DMS114 treated with DMSO at 0.1 percent for 48 hours (cell line): ENCODE measurements around the gene PTPRT.

ENCODE experiments used
- DNase-seq: peaks from one replicate; lab custom pipeline; 2025; ENCODE audit not compliant: unreplicated experiment; lab: John Stamatoyannopoulos, UW

Gene PTPRT

DNA sequence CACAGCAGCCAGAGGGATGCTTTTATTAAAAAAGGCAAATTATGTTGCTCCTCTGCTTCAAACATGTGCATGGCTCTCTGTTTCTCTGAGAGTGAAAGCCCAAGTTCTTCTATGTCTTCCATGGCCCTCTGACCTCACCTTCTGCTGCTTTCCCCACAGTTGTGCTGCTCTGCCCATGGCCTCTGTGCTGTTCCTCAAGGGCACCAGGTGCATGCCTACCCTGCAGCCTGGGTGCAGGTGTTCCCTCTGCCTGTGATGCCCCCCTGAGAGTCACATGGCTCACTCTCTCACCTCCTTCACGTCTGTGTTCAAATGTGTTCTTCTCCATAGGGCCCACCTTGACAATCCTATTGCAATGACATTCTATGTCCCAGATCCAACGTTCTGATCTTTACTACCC is 1094.5 kb downstream of the PTPRT start:
- DNase-seq, result no peak

DNA sequence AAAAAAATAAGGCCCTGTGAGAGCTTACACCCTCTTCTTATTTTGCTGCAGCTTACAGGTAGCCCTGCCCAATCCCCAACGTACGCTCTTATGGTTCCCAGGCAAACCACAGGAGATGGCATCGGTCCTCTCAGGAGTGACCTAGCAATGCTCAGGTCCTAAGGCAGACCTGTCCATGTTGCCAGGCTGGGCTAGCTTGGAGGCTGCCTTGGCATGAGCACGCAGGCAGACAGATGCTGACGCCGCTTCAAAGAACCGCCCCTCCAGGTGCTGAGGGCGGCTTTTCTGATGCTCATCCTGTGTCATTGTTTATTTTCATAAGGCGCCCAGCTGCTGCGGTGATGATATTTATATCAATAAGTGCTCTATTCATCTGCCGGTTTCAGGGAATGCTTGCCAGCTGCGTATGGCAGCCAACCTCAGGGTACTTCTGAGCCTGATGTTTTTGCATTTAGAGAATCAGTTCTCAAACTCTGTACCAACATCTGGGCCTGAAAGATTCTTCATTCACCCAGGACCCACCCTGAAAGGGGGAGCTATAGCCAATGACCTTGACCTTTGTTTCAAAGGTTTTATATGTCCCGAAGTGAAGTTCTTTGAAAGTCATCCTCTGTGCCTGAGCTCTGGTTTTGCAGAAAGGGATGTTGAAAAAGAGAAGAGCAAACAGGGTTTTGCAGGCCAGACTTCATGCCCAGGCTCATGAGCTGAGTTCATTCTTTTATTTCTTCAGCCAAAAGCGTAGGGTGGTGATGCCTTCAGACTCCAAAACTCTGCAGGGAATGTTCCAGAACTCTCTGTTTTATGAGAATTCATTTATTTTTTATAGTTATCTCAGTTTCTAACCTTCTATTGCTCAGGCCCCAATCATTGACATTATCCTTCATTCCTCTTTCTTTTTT is 1095.9 kb downstream of the PTPRT start:
- no peak for DNase-seq

DNA sequence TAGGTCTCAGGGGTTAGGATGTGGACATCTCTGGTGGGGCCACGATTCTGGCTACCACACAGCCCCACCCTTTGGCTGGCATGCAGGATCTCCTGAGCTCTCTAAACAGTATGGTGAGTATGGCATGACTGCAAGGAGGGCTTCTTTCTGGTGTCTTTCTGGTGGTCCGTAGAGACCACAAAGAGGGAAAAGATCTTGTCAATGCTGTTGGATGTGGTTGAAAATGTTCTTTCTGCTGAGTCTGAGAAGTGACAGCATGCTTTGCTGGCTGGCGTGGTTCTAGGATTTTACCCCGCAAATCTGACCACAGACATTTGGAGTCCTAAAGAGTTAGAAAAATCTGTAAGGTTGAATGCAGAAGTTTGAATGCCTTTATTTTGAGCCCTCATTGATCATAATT is 1096.7 kb downstream of the PTPRT start:
- DNase-seq, result no peak

DNA sequence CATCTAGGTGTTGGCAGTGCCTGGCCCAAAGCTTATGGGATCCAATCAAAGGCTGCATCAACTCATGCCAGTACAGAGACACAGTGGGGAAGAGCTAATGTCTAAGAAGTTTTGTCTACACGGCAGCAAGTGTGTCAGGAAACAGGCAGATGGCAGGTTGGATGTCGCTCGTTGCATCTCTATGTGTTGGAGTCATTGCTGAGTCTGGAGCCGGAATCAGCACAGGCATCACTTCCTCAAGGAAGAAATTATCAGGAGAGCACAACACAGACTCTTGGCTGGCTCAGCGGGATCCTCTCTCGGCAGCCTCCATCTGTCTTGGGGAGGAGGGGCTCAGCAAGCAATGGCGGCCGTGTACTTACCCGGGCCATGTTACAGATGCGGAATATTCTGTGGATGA is 1104.3 kb downstream of the PTPRT start:
- no peak for DNase-seq

DNA sequence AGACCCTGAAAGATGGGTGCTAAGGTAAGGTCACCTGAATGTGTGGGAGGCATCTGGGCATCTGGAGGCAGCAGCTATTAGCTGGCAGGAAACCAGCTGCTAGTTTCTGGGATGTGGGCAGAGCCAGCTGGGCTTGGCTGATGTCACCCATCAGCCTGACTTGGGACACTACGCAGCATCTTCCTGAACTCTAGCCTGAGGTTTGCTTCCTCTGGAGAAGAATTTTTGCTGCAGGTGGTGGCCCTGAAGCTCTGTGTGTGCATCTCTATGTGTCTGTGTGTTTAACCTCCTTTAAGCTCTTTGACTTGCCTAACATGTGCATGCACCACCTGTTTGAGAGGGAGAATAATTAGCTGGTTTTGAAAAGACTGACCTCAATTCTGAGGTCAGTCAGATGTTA is 1106.4 kb downstream of the PTPRT start:
- DNase-seq, result no peak

DNA sequence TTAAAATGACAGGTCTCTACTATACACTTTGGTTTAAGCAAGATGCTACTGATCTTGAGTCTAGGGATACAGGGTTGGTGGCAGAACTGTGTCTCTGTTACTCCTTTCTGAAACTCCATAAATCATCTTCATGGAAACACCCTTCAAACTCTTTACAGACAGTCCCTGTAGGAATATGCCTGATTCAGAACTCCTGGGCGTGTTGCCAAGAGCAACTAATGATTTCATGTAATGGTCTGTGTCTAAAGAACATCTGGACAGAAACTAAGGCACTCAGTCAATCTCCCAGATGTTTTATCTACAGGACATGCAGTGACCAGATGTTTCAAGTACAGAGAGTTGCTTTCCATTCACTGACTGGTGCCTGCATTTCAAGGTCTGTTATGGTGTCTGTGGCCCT is 1107.1 kb downstream of the PTPRT start:
- DNase-seq, result no peak

DNA sequence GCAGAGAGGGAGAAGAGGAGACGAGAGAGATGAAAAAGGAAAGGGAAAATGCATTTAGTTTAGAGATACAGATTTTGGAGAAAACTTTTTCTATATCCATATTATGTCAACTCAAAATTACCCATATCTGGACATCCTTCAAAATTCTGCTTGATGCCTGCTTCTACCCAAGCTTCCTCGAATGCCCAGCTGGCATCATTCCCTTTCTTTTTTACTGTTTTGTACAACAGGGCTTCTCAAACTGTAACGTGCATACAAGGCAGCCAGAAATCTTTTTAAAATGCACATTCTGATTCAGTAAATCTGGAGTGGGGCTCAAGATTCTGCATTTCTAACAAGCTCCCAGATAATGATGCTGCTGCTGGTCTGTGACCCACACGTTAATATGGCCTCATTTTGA is 1108.8 kb downstream of the PTPRT start:
- no peak for DNase-seq

DNA sequence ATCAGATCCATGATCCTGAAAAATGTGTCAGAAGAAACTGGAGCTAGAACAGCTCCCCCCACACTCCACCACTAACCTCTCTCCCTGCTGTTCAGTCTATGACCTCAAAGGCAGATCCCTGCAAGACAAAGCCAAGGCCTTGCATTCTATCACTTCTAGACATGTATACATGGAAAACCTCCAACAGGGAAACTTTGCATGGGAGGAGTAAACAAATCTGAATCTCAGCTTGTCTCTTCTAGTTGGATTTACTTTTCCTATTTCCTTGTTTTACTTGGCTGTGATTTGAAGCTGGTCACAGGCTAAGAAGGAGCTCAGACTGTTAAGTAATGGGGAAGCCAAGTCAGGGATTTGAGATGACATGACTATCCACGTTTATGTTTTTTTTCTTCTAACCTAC is 1114.8 kb downstream of the PTPRT start:
- DNase-seq, result no peak

DNA sequence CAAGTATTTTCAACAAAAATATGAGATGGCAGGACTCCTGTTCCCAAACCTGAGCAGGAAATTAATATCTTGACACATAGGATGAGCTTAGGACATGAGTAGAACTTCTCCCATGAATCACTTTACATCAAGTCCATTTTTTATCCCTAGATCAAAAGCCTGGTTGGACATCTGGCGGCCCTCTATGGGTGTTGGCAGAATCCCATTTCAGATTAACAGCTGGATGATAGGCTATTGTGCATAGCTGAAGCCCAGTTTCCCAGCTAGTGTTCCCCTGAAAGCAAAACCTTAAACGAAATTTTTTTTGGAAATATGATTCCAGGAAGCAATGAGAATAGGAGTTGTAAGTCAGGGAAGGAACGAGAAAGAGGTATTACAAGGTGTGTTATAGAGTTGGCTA is 1122.1 kb downstream of the PTPRT start:
- no peak for DNase-seq

DNA sequence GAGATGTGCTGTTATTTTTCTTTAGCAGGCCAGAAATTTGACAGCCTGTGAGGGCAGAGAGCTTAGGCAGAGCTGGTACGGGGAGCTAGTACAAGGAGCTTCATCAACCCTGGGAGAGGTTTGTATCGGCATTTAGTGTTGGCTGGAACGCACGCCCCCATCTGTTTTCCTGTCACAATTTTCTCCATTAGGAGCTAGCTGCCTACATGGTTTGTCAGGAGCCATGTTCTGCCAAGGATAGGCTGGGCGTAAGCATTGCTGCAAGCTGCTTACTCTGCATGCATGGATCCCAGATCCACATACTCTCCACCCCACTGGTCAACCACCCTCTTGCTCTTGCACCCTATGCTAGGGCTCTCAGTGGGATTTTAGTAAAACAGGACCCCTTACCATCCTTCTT is 1122.5 kb downstream of the PTPRT start:
- DNase-seq, result no peak

DNA sequence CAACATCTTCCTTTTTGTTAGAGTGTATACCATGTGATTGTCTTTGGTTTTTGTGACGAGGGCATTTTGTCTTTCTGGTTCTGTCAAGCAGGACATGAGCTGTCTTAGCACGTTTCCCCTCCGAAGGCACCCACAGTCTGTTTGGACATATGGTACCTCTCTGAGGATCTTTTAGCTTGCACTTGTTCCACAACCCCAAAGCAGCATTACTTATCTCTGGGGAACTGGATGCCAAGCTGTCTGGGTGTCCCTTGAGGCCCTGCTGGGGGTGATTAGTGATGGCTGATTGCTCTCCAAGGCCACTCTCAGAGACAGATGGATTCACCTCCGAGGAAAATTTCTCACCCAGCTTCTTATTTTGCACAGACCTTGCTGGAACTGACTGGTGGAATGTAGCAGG is 1126.6 kb downstream of the PTPRT start:
- no peak for DNase-seq

DNA sequence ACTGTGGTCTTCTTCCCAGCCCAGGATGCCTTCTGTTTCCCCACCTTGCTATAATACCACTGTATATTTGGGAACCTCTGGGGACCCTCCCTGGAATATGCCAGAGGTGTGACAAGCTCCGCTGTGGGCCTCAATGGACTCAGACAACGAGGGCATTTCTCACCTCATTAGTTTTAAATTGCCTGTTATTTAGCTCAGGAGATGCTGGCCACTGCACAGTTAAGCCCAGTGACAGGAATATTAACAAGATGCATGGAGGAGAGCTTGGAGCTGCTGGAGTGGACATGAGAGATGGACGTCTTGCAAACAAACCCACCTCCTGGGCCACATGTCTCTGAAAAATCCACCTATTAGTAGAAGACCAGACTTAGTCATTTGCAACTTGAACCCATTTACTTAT is 1136.4 kb downstream of the PTPRT start:
- DNase-seq, result no peak

DNA sequence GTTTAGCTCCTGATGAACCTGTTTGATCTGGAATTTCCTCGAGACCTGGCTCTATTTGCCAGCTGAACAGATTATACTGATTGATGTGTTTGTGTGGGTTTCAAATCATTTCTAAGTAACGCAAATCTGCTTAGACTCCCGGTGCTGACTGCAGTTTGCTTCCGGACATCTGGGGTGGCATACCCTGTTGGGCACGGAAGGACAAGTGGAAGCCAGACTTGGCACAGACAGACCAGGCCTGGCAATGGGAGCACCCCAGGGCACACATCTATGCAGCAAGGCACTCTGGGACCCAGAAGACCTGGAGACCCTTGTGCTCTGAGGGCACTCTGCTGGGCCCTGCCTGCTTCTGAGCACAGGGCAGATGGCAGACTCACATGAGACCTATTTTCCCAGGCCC is 1137.8 kb downstream of the PTPRT start:
- no peak for DNase-seq

DNA sequence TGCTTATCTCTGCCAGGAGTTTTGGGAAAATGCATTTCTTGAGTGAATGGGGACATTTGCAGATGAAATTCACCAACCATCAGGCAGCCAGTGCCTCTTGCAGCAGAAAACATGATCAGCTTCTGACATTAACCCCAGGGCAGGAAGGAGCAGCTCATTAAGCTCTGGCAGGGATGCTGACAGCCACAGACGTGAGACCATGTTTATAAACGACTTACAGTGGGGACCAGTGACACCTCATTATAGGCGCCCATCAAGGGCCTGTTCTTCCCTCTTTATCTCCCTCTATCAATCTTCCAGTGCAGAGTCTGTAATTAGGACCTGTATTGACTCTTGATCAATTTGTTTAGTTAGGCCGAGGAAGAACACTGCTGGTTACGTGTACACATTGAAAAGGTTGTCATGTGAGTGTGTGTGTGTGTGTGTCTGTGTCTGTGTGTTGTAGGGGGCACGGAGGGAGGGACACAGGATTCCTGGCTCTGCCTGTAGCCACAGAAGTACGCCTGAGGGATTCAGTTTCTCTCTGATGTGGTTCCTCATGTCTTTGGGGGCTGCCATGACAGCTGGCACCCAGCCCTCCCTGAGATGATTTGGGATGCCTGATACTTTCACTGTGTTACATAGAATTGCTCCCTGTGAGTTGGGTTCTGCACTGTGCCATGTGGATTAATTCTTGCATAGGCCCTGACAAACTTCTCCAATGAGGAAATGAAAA is 1143.2 kb downstream of the PTPRT start:
- no peak for DNase-seq

DNA sequence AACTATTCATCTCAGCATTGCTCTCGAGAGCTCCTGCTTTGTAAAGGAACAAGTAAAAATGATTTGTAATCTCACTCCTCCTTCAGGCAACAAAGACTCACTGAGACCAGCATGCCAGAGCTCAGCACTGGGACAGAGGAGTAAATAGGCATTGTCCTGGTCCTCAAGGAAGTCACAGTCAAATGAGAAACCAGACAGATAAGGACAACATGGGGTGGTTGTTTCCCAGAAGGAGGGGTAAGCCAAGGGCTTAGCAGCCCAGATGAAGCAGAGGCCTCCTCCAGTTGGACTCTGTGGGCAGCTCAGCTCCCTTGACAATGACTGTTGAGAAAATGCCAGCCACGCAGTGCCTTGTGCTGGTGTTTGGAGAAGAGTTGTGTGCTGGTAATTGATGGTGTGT is 1145.8 kb downstream of the PTPRT start:
- DNase-seq, result no peak

DNA sequence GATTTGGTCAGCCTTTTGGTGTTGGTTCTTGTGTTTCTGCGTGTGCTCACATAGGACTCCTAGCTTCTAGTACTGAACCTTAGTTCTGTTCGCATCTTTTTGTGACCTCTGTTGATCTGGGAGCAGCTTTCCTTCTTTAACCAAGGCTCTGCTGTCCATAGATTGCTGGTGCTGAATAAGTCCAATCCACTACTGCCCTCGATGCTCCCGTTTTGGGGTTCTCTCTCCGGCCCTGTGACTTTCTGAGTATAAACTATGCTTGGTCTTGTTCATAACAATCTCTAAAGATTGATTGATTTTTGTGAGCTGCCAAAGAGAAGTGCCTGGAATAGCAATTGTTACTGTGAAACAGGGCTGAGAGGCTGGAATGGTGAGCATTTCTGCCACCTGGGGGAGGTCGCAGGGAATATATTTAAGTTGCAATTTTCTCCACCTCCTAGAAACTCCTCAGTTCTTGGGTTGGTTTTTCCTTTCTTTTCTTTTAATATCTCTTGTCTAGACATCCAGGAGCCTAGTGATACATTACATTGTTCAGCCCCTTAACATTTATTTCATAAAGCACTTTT is 1148.6 kb downstream of the PTPRT start:
- no peak for DNase-seq

DNA sequence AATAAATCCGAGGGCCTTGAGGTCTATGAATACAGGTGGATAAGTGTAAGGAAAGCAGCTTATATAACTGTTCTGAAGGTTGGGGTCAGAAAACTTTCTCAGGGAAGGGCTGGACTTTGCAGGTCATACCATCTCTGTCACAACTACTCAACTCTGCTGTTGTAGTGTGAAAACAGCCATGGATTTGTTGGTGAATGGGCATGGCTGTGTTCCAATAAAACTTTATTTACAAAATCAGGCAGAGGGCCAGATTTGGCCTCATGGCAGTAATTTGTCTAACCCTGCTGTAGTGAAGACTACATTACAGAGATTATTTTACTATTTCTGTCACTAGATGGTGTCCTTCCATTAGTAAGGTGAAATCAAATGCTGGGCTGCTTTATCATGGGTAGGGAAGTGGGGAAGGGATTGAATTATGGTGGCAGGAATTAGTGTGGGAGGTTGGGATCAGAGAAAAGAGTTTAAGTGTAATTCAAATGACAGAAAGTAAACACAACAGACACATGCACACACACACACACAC is 1161.9 kb downstream of the PTPRT start:
- no peak for DNase-seq

DNA sequence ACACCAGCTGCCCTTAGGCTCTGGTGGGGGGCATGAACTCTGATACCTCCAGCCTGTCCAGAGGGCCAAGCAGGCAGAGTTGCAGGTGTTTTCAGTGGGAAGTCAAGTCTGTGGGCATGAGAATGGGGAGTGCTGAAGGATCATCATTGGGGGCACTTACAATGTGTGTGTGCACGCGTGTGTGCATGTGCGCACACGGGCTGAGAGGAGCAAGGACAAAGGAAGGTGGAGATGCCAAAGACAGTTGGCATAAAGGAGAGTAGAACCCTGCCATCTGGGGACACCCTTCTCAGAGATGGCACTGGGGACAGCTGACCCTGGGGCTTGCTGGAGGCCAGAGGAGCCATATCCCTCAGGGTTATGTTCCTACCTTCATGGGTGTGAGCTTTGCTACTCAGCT is 1163.1 kb downstream of the PTPRT start:
- no peak for DNase-seq

DNA sequence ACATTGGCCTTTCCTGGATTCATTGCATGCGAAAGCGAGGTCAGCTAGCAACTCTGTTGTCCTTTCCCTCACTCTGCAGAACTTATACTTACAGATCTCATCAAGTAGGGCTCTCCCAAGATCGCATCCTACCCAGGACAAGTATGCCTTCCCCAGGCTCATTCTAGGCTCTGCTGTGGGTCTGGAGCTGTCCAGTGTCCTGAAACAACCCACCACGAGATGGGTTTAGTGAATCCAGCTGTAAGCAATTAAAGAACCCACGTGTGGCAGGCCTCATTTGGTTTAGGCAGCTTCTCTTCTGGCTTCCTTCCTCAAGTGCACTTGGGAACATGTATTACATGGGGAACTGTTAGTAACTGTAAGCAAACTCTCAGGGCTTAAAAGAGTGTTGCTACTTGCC is 1165.1 kb downstream of the PTPRT start:
- no peak for DNase-seq
